ENCODE results near the gene TTC27. TPM values are rescaled to one million over a fixed set of nuclear protein-coding genes. Genes with fewer than 3 reads are reported as not detected.
"Not testable (repeated sequence)": the region's sequence is repeated elsewhere in the genome, so short reads cannot be mapped to it uniquely, and the experiment has no call there.

Gene TTC27
- total RNA-seq, 1 donor from 2014 or later = 10.3 TPM

GRCh38 chr2:32843699-32844098, 215.8 kb downstream of the TTC27 start:
- Histone ChIP-seq H3K4me1 (no peaks in the 10 kb centered on the region), H3K27me3 (no peaks in the 10 kb centered on the region), H3K27ac (no peak overlapping the region), H3K9me3 (no peaks in the 10 kb centered on the region), H3K36me3 (no peaks in the 10 kb centered on the region), H3K4me3 (no peak overlapping the region)
- no peak for TF ChIP-seq CTCF (IDR thresholded peaks at IDR 0.05)
- ATAC-seq = no peak
- intact Hi-C loops (cut with DNase I) = no loop called here
- DNase-seq = no peak

DNA sequence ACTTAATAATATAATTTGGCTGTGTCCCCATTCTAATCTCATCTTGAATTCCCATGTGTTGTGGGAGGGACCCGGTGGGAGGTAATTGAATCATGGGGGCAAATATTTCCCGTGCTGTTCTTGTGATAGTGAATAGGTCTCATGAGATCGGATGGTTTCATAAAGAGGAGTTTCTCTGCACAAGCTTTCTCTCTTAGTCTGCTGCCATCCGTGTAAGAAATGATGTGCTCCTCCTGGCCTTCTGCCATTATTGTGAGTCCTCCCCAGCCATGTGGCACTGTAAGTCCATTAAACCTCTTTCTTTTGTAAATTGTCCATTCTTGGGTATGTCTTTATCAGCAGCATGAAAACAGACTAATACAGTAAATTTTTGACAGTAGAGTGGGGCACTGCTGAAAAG, 216.4 kb downstream of the TTC27 start:
- no peak overlapping the region for H3K27ac ChIP-seq
- DNase-seq = no peak
- TF ChIP-seq CTCF (IDR thresholded peaks at IDR 0.05) = no peak
- no peaks in the 10 kb centered on the region for H3K27me3 ChIP-seq
- intact Hi-C loops (cut with DNase I) = no loop called here
- H3K36me3 ChIP-seq = no peaks in the 10 kb centered on the region
- no peaks in the 10 kb centered on the region for H3K4me1 ChIP-seq
- no peak overlapping the region for H3K4me3 ChIP-seq
- no peaks in the 10 kb centered on the region for H3K9me3 ChIP-seq
- ATAC-seq = no peak

DNA sequence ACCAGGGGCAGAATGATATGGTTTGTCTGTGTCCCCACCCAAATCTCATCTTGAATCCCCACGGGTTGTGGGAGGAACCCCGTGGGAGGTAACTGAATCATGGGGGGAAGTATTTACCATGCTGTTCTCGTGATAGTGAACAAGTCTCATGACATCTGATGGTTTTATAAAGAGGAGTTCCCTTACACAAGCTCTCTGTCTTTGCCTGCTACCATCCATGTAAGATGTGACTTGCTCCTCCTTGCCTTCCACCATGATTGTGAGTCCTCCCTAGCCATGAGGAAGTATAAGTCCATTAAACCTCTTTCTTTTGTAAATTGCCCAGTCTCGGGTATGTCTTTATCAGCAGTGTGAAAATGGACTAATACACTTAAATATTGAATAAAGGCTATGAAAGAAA, 218.4 kb downstream of the TTC27 start:
- not testable (repeated sequence) for DNase-seq, ATAC-seq, H3K9me3 ChIP-seq

GRCh38 chr2:32847734-32848133, 219.9 kb downstream of the TTC27 start:
- H3K27ac ChIP-seq = no peak overlapping the region
- no peaks in the 10 kb centered on the region for H3K27me3 ChIP-seq
- no peak for TF ChIP-seq CTCF (IDR thresholded peaks at IDR 0.05)
- H3K36me3 ChIP-seq = no peaks in the 10 kb centered on the region
- no peak for DNase-seq
- no peaks in the 10 kb centered on the region for H3K4me1 ChIP-seq
- no peak for ATAC-seq
- H3K4me3 ChIP-seq = no peak overlapping the region
- intact Hi-C loops (cut with DNase I) = no loop called here
- no peaks in the 10 kb centered on the region for H3K9me3 ChIP-seq

More for the DNA sequence above, 218.4 kb downstream of the TTC27 start:
- intact Hi-C loops (cut with DNase I); H3K4me3 ChIP-seq; H3K27ac ChIP-seq; H3K27me3 ChIP-seq; H3K36me3 ChIP-seq; H3K4me1 ChIP-seq: not testable (repeated sequence)

DNA sequence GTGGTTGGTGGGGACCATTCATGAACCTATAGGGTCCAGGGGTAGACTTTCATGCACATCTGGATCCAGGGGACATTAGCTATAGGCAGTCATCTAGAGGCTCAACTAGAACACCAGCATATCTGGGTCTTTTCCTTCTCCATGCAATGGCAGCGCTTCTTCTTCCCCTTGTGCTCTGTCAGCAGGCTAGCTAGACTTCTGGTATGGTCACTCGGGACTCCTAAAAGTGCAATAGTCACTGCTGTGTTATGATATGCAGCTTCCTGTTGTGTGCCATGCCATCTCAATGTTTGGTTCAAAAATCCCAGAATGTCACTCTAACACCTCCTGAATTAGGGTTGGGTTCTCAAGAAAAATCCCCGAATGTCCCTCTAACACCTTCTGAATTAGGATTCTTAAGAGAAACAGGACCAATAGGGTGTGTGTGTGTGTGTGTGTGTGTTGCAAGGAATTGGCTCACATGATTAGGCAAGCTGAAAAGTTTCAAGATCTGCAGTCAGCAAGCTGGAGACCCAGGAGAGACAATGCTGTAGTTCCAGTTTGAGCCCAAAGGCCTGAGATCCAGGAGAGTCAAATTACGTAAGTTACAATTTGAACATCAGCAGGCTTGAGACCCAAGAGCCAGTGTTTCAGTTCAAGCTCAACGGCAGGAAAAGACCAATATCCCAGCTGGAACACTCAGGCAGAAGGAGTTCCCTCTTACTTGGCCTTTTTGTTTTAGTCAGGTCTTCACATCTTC, 221.8 kb downstream of the TTC27 start:
- Histone ChIP-seq H3K9me3 (no peaks in the 10 kb centered on the region), H3K36me3 (no peaks in the 10 kb centered on the region), H3K27me3 (no peaks in the 10 kb centered on the region), H3K4me3 (no peak overlapping the region), H3K27ac (no peak overlapping the region), H3K4me1 (no peaks in the 10 kb centered on the region)
- DNase-seq (no peak), ATAC-seq (no peak)
- intact Hi-C loops (cut with DNase I) = no loop called here
- no peak for TF ChIP-seq CTCF (IDR thresholded peaks at IDR 0.05)

GRCh38 chr2:32851777-32852439, 224.1 kb downstream of the TTC27 start:
- H3K4me3 ChIP-seq = no peak overlapping the region
- H3K9me3 ChIP-seq = no peaks in the 10 kb centered on the region
- no peak for TF ChIP-seq CTCF (IDR thresholded peaks at IDR 0.05)
- no peaks in the 10 kb centered on the region for H3K27me3 ChIP-seq
- no peak for ATAC-seq
- no peak overlapping the region for H3K27ac ChIP-seq
- no peaks in the 10 kb centered on the region for H3K4me1 ChIP-seq
- H3K36me3 ChIP-seq = no peaks in the 10 kb centered on the region
- intact Hi-C loops (cut with DNase I) = no loop called here
- DNase-seq = no peak
